ENCODE results near the gene SMTNL1. TPM values are rescaled to one million over a fixed set of nuclear protein-coding genes. Genes with fewer than 3 reads are reported as not detected.

SMTNL1 gene
- polyA plus RNA-seq, 3 donors = 0.17 to 0.37 (median 0.30) TPM

DNA sequence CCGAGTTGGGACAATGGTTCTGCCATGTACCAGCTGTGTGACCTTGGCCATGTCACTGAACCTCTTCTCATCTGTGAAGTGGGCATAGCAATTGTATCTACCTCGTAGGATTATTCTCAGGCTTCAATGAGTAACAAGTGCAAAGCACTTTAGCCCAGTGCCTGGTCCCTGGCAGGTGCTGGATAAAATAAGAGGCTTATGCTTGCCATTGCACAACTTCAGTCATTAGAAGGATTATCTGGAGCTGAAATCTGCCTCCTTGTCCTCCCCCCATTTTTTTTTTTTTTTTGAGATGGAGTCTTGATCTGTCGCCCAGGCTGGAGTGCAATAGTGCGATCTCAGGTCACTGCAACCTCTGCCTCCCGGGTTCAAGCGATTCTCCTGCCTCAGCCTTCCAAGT, 7.2 kb downstream of the SMTNL1 start:
- no peak for DNase-seq

DNA sequence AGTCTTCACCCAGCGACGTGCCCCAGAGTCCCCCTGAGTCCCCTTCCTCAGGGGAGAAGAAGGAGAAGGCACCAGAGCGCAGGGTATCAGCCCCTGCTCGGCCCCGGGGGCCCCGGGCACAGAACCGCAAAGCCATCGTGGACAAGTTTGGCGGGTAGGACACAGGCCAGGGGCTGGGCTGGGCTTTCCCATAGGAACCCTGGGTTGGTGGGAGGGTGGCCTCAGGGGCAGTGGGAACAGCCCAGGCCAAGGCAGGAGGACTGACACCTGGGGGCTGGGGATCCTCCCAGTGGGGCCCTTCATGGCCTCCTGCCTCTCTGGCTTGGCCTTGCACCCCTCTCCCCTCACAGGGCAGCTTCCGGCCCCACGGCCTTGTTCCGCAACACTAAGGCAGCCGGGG, 8.5 kb downstream of the SMTNL1 start:
- DNase-seq = no peak

DNA sequence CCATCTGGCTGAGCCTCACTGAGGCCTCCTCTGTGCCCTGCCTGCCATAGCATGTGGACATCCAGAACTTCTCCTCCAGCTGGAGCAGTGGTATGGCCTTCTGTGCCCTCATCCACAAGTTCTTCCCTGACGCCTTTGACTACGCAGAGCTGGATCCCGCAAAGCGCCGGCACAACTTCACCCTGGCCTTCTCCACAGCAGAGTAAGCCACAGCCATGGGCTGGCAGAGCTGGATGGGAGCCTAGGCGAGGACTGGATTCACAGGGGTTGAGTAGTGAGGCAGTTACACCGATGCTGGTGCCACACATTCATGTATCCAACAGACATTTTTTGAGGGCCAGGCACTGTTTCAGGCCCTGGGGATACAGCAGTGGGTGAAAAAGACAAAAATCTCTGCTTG, 9.1 kb downstream of the SMTNL1 start:
- no peak for DNase-seq

- DNase-seq = no peak
These were observed 9.6 kb downstream of the SMTNL1 start for GRCh38 chr11:57546869-57547475.

DNA sequence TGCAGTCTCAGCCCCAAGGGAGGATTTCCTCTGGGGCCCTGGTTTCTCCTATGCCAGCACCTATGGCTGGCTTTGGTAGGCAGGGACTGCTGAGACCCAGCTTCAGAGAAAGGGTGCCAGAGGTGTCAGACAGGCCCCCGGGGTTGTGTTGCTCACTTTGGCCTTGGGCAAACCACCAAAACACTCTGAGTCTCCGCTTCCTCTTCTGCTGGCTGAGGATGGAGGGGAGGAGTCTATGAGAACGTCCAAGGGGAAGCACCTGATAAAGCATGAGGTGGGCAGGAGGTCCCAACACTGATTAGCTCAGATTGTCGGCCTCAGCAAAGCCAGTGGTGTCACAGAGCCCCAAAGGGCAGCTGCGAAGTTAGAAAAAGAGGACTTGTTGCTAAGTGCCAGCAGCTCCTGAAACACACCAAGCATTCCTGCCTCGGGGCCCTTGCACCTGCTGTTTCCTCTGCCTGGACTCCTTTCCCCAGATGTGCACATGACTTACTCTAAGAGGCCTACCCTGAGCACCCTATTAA, 10.5 kb downstream of the SMTNL1 start:
- no peak for DNase-seq

DNA sequence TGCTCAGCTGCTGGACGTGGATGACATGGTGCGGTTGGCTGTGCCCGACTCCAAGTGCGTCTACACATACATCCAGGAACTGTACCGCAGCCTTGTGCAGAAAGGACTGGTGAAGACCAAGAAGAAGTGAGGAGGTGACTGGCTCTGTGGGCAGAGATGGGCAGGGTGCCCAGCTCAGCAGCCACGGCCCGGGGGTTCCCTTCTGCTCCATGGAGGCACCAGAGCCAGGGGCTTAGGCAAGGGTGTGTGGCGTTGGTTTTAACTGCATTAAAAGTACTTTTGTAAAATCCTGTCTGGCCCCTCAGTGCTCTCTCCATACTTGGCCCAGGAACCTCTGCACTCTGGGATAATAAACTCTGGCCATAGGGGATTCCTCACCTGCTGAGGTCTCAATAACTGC, 12.6 kb downstream of the SMTNL1 start:
- DNase-seq = no peak

- no peak for DNase-seq
These were observed 14.5 kb downstream of the SMTNL1 start for GRCh38 chr11:57551941-57552340.

DNA sequence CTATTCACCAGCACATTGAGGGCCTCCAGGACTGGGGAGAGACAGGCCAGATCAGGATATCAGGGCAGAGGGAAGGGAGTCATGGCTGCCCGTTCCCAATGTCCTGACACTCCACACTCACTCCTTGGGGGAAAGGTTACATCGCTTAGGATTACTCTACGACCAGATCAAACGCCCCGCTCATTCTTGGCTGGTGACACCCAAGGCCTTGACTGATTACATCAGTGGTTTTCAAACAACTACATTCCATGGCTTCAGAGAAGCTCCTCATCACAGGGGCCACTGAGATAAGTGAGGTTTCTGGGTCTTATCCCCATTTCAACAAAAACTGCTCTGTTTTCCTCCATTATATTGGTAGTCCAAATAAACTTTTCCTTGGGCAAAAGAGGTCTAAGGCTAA, 15.1 kb downstream of the SMTNL1 start:
- DNase-seq = no peak

DNA sequence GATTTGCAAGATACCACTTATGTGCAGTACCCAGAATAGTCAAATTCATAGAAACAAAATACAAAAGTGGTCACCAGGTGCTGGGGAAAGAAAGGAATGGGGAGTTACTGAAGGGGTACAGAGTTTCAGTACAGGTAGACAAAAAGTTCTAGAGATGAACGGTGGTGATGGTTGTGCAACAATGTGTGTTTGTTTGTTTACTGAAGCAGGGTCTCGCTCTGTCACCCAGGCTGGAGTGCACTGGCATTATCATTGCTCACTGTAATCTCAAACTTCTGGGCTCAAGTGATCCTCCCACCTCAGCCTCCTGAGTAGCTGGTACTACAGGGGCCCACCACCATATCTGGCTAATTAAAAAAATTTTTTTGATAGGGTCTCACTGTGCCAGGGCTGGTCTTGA, 18.0 kb downstream of the SMTNL1 start:
- no peak for DNase-seq

- DNase-seq = no peak
These were observed 18.6 kb downstream of the SMTNL1 start for GRCh38 chr11:57556041-57556440.

- no peak for DNase-seq
These were observed 22.8 kb downstream of the SMTNL1 start for GRCh38 chr11:57560146-57560545.

- DNase-seq = no peak
These were observed 25.2 kb downstream of the SMTNL1 start for GRCh38 chr11:57562596-57562995.

DNA sequence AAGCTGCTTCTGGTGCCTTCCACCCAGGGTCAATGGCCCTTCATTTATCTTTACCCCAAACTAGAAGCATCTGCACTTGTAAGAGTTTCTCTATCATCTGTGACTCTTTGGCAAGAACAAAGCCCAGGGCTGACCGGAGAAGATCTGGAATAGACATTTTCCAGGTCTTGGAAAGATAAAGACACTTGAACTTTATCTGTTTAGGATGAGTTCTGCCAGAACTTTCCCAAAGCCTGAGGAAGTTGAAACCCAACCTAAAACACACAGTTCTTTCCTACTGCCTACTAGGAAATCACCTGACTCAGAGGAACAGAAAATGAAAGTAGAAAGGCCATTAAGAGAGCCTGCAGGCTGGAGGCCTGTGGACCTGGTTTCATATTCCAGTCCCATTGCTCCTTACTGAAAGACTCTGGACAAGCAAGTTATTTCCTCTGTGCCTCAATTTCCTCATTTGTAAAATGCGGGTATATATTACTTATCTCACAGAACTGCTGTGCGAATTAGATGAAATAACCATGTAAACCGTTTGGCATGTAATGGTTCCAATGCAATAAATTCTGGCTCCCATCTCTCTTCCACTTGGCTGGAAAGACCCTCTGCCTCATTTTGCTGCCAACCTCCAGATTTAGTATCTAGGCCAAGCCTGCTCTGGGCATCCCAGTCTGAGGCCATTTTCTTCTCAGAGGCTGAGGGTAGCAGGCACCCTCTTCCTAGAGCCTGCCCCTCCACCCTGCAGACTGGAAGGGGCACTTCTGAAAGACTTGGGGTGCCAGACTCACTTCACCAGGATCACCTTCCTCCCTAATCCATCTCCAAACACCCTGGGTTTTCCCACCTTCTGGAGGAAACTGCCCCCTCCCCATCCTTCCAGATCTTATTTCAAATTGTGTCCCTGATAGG, 28.9 kb downstream of the SMTNL1 start:
- peak; percentile 49 for DNase-seq

GRCh38 chr11:57566905-57567514, 29.6 kb downstream of the SMTNL1 start:
- DNase-seq = no peak

GRCh38 chr11:57567515-57568329, 30.3 kb downstream of the SMTNL1 start, which contains the start of gene UBE2L6:
Gene UBE2L6 (minus strand): TSS chr11:57567672. CDS start chr11:57567611, 61 bp downstream.
- DNase-seq = peak; percentile 36

GRCh38 chr11:57568330-57568766, 31.0 kb downstream of the SMTNL1 start:
- peak; percentile 86 for DNase-seq

DNA sequence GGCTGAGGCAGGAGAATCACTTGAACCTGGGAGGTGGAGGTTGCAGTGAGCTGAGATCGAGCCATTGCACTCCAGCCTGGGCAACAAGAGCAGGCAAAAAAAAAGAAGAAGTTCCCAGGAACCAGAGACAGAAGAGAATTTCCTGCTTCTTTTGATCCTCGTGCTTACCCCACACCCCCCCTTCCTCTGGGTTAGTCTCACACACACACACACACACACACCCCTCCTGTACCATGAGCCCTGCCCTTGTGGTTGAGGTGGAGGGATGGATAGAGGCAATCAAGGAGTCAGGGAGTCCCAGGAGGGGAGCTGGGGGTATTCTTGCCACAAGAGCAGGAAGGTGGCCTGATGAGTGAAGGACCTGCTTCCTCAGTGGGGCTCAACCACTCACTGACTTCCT, 34.2 kb downstream of the SMTNL1 start:
- DNase-seq = no peak

DNA sequence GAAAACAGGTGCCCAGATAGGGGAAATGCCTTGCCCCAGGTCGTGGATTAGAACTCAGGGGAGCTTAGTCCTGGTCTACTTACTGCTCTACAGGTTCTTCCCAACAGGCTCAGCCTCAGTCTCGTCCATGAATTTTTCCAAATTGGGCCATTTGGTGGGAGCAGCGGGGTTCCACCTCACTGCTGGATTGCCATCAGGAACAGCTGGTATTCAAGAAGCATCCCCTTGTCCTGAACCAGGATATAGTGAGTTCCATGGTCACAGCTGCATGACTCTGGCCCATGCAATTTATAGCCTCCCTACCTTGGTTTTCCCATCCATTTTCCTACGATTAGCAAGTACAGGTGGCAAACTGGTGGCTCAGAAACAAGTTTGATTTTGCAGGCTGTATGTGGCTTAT, 36.7 kb downstream of the SMTNL1 start:
- no peak for DNase-seq

DNA sequence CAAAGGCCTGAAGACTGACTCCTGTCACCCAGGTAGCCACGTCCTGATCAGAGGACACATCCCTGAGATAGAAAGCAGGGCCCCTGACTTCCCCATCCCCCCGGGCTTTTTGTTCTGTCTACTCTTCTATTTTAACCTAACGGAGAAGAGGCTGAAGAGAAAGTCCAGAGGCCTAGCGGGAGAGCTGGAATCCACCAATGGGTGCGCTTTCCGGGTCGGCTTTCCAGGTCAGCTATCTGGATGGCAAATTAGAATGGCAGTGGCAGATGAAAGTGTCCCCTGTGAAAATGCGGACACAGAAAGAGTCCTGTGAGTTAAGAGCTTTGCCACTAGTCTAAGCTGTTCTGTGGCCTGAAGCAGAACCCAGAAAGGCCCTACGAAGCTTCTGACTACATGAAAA, 46.9 kb downstream of the SMTNL1 start:
- no peak for DNase-seq

DNA sequence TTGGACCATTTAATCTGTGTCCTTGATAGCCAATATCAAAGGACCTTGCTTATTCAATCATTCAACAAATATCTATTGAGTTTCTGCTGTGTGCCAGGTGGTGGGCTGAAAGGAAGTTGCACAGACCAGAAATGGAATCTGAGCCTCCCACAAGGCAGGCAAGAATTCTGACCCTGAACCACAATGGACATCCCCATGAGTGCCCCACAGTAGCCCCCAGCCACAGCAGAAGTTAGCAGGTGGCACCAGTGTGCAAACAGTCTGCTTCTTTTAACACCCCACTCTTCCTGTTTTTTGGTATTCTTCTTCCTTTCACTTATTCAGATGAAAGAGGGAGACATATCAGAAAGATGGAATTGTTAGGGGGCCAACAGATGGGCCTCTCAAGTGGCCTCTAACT, 47.9 kb downstream of the SMTNL1 start:
- DNase-seq = no peak

- no peak for DNase-seq
These were observed 49.4 kb downstream of the SMTNL1 start for GRCh38 chr11:57586711-57587245.

Measured in renal pelvis (tissue), 4 donors.